Fibroblast of lung (primary cell): Measurements from ENCODE around the gene JMJD6.

ENCODE experiments used
- CTCF ChIP-seq, 2 donors: IDR thresholded peaks in 1 of 2; conservative IDR thresholded peaks in 1 of 2; 1 replicate in 1 of 2; 2 replicates in 1 of 2; pipeline ENCODE4 v1.5.1; 2011 to 2012; ENCODE audit warnings: low read length in 2 of 2, control low read depth in 1 of 2, inconsistent platforms in 1 of 2, low read depth in 1 of 2, mild to moderate bottlenecking in 1 of 2
- EZH2 ChIP-seq: IDR thresholded peaks from 2 replicates; pipeline ENCODE4 v1.5.1; 2012; ENCODE audit warnings: low read length, control low read depth, mild to moderate bottlenecking; ENCODE audit errors: missing control alignments

GRCh38 chr17:76688165-76688622 lies 38.2 kb downstream of the JMJD6 start:
- TF ChIP-seq CTCF (conservative IDR thresholded peaks at IDR 0.05 in 1 of 2, IDR thresholded peaks at IDR 0.05 in 1 of 2; ENCODE audit: low read depth in 1 of 2, low read length in 2 of 2) = no peak
- TF ChIP-seq EZH2 = no peak
